A549 (cell line): Measurements from ENCODE around the gene CLDN5. TPM values are rescaled to one million over a fixed set of nuclear protein-coding genes. Genes with fewer than 3 reads are reported as not detected.

Source experiments
- ATAC-seq, 2 experiments: fragments of 200-7000 bp in 1 of 2; fragments of >200 bp in 1 of 2; cut with Nextera tagmentation in 1 of 2; cut with Tn5 transposase in 1 of 2; 3 replicates each; pipeline versions ENCODE4 v1.8.0 to v1.9.1; 2018 to 2020; ENCODE audit warnings: mild to moderate bottlenecking in 1 of 2, moderate library complexity in 1 of 2
- CTCF ChIA-PET: fragments of 300-600 bp; sonication (Branson Sonifier 250); formaldehyde crosslinking; extraction: SDS; loops from one replicate; lab custom pipeline; 2021; ENCODE audit warnings: antibody characterized with exemption, inconsistent platforms; lab: Yijun Ruan, JAX
- POLR2A ChIA-PET: fragments of 350-600 bp; formaldehyde crosslinking; extraction: SDS; loops from one replicate; lab custom pipeline; 2021; ENCODE audit warnings: antibody characterized with exemption, inconsistent platforms; lab: Yijun Ruan, JAX
- DNase-seq, 2 experiments: peaks; one replicate each; pipeline versions ENCODE4 v3.0.0 to v3.0.0-alpha.2; 2011 to 2016; ENCODE audit warnings: low read depth in 1 of 2, low spot score in 1 of 2
- FAIRE-seq: peaks from 2 replicates; lab custom pipeline; 2011; peaks lifted over from hg19 to GRCh38; lab: Jason Lieb, UNC
- H3K27ac ChIP-seq, 2 experiments: fragments of >200 bp; sonication (Bioruptor Twin); formaldehyde crosslinking; 3 replicates each; pipeline ENCODE4 v1.5.1; 2016 to 2017
- H3K4me1 ChIP-seq: fragments of >200 bp; sonication (Bioruptor Twin); formaldehyde crosslinking; 3 replicates; pipeline ENCODE4 v1.6.1; 2016
- H3K4me2 ChIP-seq: fragments of >200 bp; sonication (Bioruptor Twin); formaldehyde crosslinking; 3 replicates; pipeline ENCODE4 v1.6.1; 2016
- H3K4me3 ChIP-seq: fragments of >200 bp; sonication (Bioruptor Twin); formaldehyde crosslinking; 3 replicates; pipeline ENCODE4 v1.5.1; 2016
- H3K9me3 ChIP-seq: fragments of >200 bp; sonication (Bioruptor Twin); formaldehyde crosslinking; 3 replicates; pipeline ENCODE4 v1.6.1; 2016
- CBX8 ChIP-seq: fragments of 200-600 bp; sonication (generic); IDR thresholded peaks from 2 replicates; pipeline ENCODE4 v1.6.1; 2016
- CHD4 ChIP-seq: fragments of 200-600 bp; sonication (generic); IDR thresholded peaks from 2 replicates; pipeline ENCODE4 v1.6.1; 2016; ENCODE audit warnings: antibody characterized with exemption, mild to moderate bottlenecking, borderline replicate concordance
- CTCF ChIP-seq: fragments of >200 bp; sonication (Bioruptor Twin); formaldehyde crosslinking; IDR thresholded peaks from 3 replicates; pipeline ENCODE4 v1.5.1; 2016
- EHF ChIP-seq: fragments of 250-450 bp; sonication (Bioruptor Pico); IDR thresholded peaks from 2 replicates; pipeline ENCODE4 v1.5.0; 2020; ENCODE audit warnings: mild to moderate bottlenecking
- EHMT2 ChIP-seq: fragments of 200-600 bp; sonication (generic); IDR thresholded peaks from 2 replicates; pipeline ENCODE4 v1.6.1; 2016; ENCODE audit warnings: antibody characterized with exemption, low read depth, mild to moderate bottlenecking, moderate library complexity
- ESRRA ChIP-seq: fragments of 150-350 bp; IDR thresholded peaks from 2 replicates; pipeline ENCODE4 v1.6.1; 2014; ENCODE audit warnings: mild to moderate bottlenecking, low read length, borderline replicate concordance
- FOSB ChIP-seq: fragments of 250-450 bp; sonication (Bioruptor Pico); IDR thresholded peaks from 2 replicates; pipeline ENCODE4 v1.5.0; 2020; ENCODE audit warnings: mild to moderate bottlenecking, moderate library complexity
- FOXS1 ChIP-seq: fragments of 250-450 bp; sonication (Bioruptor Pico); IDR thresholded peaks from 2 replicates; pipeline ENCODE4 v1.5.0; 2020; ENCODE audit warnings: mild to moderate bottlenecking, moderate library complexity
- GATA3 ChIP-seq: IDR thresholded peaks from 2 replicates; pipeline ENCODE4 v1.6.1; 2012; ENCODE audit warnings: borderline replicate concordance
- HES2 ChIP-seq: fragments of >200 bp; sonication (Bioruptor Twin); formaldehyde crosslinking; IDR thresholded peaks from 2 replicates; pipeline ENCODE4 v1.6.1; 2016
- HOXA7 ChIP-seq: fragments of 250-450 bp; sonication (Bioruptor Pico); IDR thresholded peaks from 2 replicates; pipeline ENCODE4 v1.5.0; 2020; ENCODE audit warnings: mild to moderate bottlenecking, moderate library complexity
- HOXB5 ChIP-seq: fragments of 250-450 bp; sonication (Bioruptor Pico); IDR thresholded peaks from 2 replicates; pipeline ENCODE4 v1.5.0; 2020; ENCODE audit warnings: mild to moderate bottlenecking, moderate library complexity
- JUNB ChIP-seq: fragments of >200 bp; sonication (Bioruptor Twin); formaldehyde crosslinking; IDR thresholded peaks from 2 replicates; pipeline ENCODE4 v1.6.1; 2016
- NFE2L2 ChIP-seq: fragments of 150-350 bp; conservative IDR thresholded peaks from 2 replicates; pipeline ENCODE4 v1.6.1; 2014; ENCODE audit warnings: low read length
- NR3C1 ChIP-seq: fragments of >200 bp; sonication (Bioruptor Twin); formaldehyde crosslinking; IDR thresholded peaks from 3 replicates; pipeline ENCODE4 v1.6.1; 2017
- RFX5 ChIP-seq: fragments of 450-650 bp; IDR thresholded peaks from 2 replicates; pipeline ENCODE4 v1.7.1; 2014; ENCODE audit warnings: antibody characterized with exemption, mild to moderate bottlenecking, moderate library complexity
- SREBF2 ChIP-seq: fragments of 450-650 bp; IDR thresholded peaks from 2 replicates; pipeline ENCODE4 v1.6.1; 2014; ENCODE audit warnings: mild to moderate bottlenecking, moderate library complexity
- USF2 ChIP-seq: fragments of 450-650 bp; IDR thresholded peaks from 2 replicates; pipeline ENCODE4 v1.6.1; 2014; ENCODE audit warnings: antibody characterized with exemption
- ZSCAN20 ChIP-seq: fragments of 250-450 bp; sonication (Bioruptor Pico); IDR thresholded peaks from 2 replicates; pipeline ENCODE4 v1.8.0; 2022; ENCODE audit warnings: mild to moderate bottlenecking, moderate library complexity
- WGBS: methylation state at CpG from one replicate; pipeline ENCODE4 v1.1.6; 2017; ENCODE audit errors: missing lambda C conversion rate; 5-methylcytosine and 5-hydroxymethylcytosine counted together
- polyA plus RNA-seq, 4 experiments: library from polyadenylated mRNA; depleted of rRNA in 3 of 4; stranded (reverse); fragments of >200 nt; fragmentation: RNase III in 1 of 4; extraction: RNeasy Plus Mini Kit Qiagen cat#74134 plus additional on column Dnase treatment in 1 of 4; gene quantifications; 2 replicates in 3 of 4; 3 replicates in 1 of 4; pipeline ENCODE4 v1.2.3, GENCODE V29; 2011 to 2017
- TF ChIP-seq, protein P1 (sequence below): fragments of 250-450 bp; sonication (Bioruptor Pico); IDR thresholded peaks from 2 replicates; pipeline ENCODE4 v1.5.0; 2020; ENCODE audit warnings: low read depth, mild to moderate bottlenecking, moderate library complexity
- TF ChIP-seq, protein P2 (sequence below): fragments of >200 bp; sonication (Bioruptor Twin); formaldehyde crosslinking; IDR thresholded peaks from 3 replicates; pipeline ENCODE4 v1.6.1; 2016

CLDN5 gene
- polyA plus RNA-seq, 2 of the 4 experiments (the other 2 are of a cell fraction), result not detected

DNA sequence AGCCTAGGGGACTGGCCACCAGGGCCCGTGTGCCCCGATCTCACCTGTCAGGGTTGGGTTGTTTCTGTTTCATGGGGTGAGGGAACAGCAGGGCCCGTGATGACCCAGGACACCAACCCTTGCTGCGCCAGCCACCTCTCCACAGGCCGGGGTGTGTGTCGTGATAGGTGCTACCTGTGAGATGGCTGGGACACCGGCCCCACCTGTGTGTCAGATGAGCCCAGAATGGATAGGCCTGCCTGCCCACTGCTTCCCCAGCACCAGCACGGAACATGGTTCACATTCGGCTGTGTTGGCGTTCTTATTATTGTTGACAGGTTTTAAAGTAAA, 7.1 kb downstream of the CLDN5 start (continued):
- TF ChIP-seq CTCF, result no peak

DNA sequence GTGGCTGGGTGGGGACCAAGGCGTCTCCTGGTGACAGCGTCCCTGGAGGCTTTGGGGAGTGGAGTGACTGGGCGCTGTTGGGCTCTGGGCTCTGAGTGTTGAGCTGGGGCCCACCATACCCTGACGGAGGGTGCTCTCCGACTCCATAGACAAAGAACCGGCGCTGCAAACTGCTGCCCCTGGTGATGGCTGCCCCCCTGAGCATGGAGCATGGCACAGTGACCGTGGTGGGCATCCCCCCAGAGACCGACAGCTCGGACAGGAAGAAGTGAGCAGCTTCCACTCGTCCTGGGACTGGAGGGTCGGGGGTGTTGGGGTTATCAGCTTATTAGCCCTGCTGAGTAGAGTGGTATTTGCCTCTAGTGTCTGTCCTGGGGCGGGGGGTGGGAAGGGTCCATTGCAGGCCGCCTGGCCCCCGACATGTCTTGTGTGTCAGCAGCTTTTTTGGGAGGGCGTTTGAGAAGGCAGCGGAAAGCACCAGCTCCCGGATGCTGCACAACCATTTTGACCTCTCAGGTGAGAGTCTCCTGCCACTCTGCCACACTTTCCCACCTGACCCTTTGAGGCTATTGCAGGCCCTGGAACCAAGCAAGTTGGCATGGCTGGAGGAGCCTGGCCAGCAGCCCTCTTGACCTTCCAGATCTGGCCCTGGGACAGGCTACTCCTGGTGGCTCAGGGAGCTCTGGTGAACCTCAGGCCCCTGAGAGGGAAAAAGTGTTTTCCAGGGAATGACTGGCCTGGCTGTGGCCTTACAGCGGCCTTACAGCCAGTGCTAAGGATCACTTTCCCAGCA, 7.6 kb downstream of the CLDN5 start:
- ATAC-seq, result no peak
- Histone ChIP-seq H3K4me2 (no peak overlapping the region), H3K9me3 (no peaks in the 10 kb centered on the region), H3K27ac (no peak overlapping the region), H3K4me1 (no peaks in the 10 kb centered on the region), H3K4me3 (no peak overlapping the region)
- 100% methylated on average over 1 of the region's 19 CpGs for WGBS
- CTCF ChIA-PET, result interaction anchor here (0.7 to 1.7 kb wide), 2 partner anchors 20 to 113 kb away, joined by 3 to 7 read pairs; no protein-coding TSS in a partner anchor
- TF ChIP-seq CHD4 (no peak), CBX8 (no peak), GATA3 (no peak), RFX5 (no peak), FOXS1 (CRISPR knock-in tag) (no peak), EHMT2 (no peak), HOXB5 (CRISPR knock-in tag) (no peak), NR3C1 (no peak), HES2 (no peak), FOSB (CRISPR knock-in tag) (no peak), ZSCAN20 (no peak), EHF (CRISPR knock-in tag) (no peak), SREBF2 (no peak)
- TF ChIP-seq, protein P1, sequence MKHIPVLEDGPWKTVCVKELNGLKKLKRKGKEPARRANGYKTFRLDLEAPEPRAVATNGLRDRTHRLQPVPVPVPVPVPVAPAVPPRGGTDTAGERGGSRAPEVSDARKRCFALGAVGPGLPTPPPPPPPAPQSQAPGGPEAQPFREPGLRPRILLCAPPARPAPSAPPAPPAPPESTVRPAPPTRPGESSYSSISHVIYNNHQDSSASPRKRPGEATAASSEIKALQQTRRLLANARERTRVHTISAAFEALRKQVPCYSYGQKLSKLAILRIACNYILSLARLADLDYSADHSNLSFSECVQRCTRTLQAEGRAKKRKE (CRISPR knock-in tag), result no peak
- TF ChIP-seq, protein P2, sequence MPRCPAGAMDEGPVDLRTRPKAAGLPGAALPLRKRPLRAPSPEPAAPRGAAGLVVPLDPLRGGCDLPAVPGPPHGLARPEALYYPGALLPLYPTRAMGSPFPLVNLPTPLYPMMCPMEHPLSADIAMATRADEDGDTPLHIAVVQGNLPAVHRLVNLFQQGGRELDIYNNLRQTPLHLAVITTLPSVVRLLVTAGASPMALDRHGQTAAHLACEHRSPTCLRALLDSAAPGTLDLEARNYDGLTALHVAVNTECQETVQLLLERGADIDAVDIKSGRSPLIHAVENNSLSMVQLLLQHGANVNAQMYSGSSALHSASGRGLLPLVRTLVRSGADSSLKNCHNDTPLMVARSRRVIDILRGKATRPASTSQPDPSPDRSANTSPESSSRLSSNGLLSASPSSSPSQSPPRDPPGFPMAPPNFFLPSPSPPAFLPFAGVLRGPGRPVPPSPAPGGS, result no peak
- POLR2A ChIA-PET, result no interaction called here
- FAIRE-seq, result no peak
- no peak for DNase-seq

DNA sequence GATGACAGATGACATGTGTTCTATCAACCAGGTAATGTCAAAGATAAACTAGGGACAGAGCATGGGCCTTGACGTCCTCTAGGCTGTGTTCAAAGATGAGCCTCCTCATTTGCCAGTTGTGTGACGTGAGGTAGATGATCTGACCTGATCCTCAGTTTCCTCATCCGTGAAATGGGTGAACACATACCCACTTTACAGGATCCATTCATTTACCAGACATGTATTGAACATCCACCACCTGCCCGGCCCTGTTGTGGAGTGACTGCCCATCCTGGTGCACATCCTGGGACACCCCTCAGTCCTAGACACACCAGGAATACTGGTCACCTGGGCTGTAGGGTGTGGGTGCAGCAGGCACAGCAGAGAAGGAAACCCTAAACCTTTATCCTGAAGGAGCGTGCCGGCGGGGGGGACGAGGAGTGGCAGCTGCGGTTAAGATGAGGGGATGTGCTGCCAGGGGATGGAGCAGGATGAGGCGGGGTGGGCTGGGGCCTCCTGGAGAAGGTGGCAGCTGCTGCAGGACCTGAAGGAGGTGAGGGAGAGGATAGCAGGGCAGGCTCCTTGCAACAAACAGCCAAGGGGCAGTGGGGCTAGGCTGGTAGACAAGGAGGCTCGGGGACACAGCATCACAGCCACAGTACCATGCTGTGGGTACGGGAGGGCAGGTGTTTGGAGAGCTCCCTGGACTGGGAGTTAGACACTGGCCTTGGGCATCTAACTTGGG, 8.4 kb downstream of the CLDN5 start:
- POLR2A ChIA-PET, result no interaction called here
- 91% methylated on average over 6 of the region's 12 CpGs for WGBS
- H3K4me2 ChIP-seq, result no peak overlapping the region
- ATAC-seq, result no peak
- no peak overlapping the region for H3K4me3 ChIP-seq
- no peaks in the 10 kb centered on the region for H3K4me1 ChIP-seq
- no peaks in the 10 kb centered on the region for H3K9me3 ChIP-seq
- CTCF ChIA-PET, result interaction anchor here (0.7 to 1.7 kb wide), 2 partner anchors 20 to 114 kb away, joined by 3 to 7 read pairs; no protein-coding TSS in a partner anchor
- DNase-seq, result no peak
- TF ChIP-seq HOXA7, result no peak
- TF ChIP-seq JUNB, result no peak
- no peak for TF ChIP-seq NFE2L2
- no peak for TF ChIP-seq USF2
- TF ChIP-seq ESRRA, result no peak
- no peak for FAIRE-seq
- H3K27ac ChIP-seq, result no peak overlapping the region
